Urothelium cell line (cell line): ENCODE measurements around the gene NKX2-3.

Experiments used
- DNase-seq: peaks from one replicate; pipeline ENCODE4 v3.0.0; 2011; ENCODE audit warnings: low spot score, mixed read lengths
- FAIRE-seq: peaks from 2 replicates; lab custom pipeline; 2011; peaks lifted over from hg19 to GRCh38; lab: Jason Lieb, UNC

Gene NKX2-3

GRCh38 chr10:99525897-99526296 lies 6.8 kb upstream of the NKX2-3 start:
- no peak for FAIRE-seq

GRCh38 chr10:99526861-99527504 lies 5.8 kb upstream of the NKX2-3 start:
- DNase-seq (no peak), FAIRE-seq (no peak)

More at GRCh38 chr10:99525897-99526296, 6.8 kb upstream of the NKX2-3 start:
- no peak for DNase-seq

- no peak for DNase-seq
- FAIRE-seq: no peak
These were observed 4.9 kb upstream of the NKX2-3 start for GRCh38 chr10:99527526-99528493.

GRCh38 chr10:99528494-99529441 lies 4.0 kb upstream of the NKX2-3 start:
- DNase-seq (no peak), FAIRE-seq (no peak)

GRCh38 chr10:99529591-99530107 lies 3.1 kb upstream of the NKX2-3 start:
- DNase-seq: no peak
- FAIRE-seq: no peak

- FAIRE-seq (no peak), DNase-seq (no peak)
These were observed 2.4 kb upstream of the NKX2-3 start for GRCh38 chr10:99530108-99531025.

GRCh38 chr10:99531026-99531695 lies 1.6 kb upstream of the NKX2-3 start:
- no peak for DNase-seq
- FAIRE-seq: no peak

- DNase-seq: no peak
These were observed 797 bp upstream of the NKX2-3 start for GRCh38 chr10:99531696-99532593.

GRCh38 chr10:99533496-99534449 lies 1.0 kb downstream of the NKX2-3 start:
- DNase-seq (no peak), FAIRE-seq (no peak)

More at GRCh38 chr10:99531696-99532593, 797 bp upstream of the NKX2-3 start:
- no peak for FAIRE-seq

- no peak for DNase-seq
- FAIRE-seq: no peak
These were observed 1.8 kb downstream of the NKX2-3 start for GRCh38 chr10:99534450-99534938.

- DNase-seq: peak; percentile 37
- FAIRE-seq: no peak
These were observed 2.4 kb downstream of the NKX2-3 start for GRCh38 chr10:99534939-99535763.

- no peak for FAIRE-seq
- DNase-seq: no peak
These were observed 3.1 kb downstream of the NKX2-3 start for GRCh38 chr10:99535764-99536337.

GRCh38 chr10:99536338-99537085 lies 3.8 kb downstream of the NKX2-3 start:
- DNase-seq: no peak
- no peak for FAIRE-seq

- DNase-seq (no peak), FAIRE-seq (no peak)
These were observed 4.6 kb downstream of the NKX2-3 start for GRCh38 chr10:99537086-99537988.
